CD4-positive, alpha-beta memory T cell (primary cell): ENCODE data around the gene IL26. TPM values are rescaled to one million over a fixed set of nuclear protein-coding genes. Genes with fewer than 3 reads are reported as not detected.

Experiments
- CTCF ChIA-PET: fragments of 350-600 bp; sonication (Branson Sonifier 250); formaldehyde crosslinking; loops from one replicate; lab custom pipeline; 2021; ENCODE audit warnings: inconsistent platforms; ENCODE audit not compliant: partially characterized antibody; lab: Charles Lee
- POLR2A ChIA-PET: fragments of 350-600 bp; sonication (Branson Sonifier 250); formaldehyde crosslinking; loops from one replicate; lab custom pipeline; 2021; ENCODE audit not compliant: partially characterized antibody; lab: Charles Lee
- DNase-seq, 5 donors: peaks; one replicate each; pipeline versions ENCODE4 v3.0.0 to v3.0.0-alpha.2; 2020 to 2022; ENCODE audit warnings: mixed read lengths in 1 of 5
- H3K27ac ChIP-seq: one replicate; pipeline ENCODE4 v1.7.0; 2013; ENCODE audit warnings: low read depth, low read length
- H3K27me3 ChIP-seq: 2 replicates; pipeline ENCODE4 v1.7.0; 2013; ENCODE audit warnings: mild to moderate bottlenecking, low read length, moderate library complexity; ENCODE audit not compliant: insufficient read depth
- H3K36me3 ChIP-seq: 2 replicates; pipeline ENCODE4 v1.7.0; 2013; ENCODE audit warnings: mild to moderate bottlenecking, low read length, moderate library complexity; ENCODE audit not compliant: insufficient read depth
- H3K4me1 ChIP-seq: 2 replicates; pipeline ENCODE4 v1.7.0; 2013; ENCODE audit warnings: mild to moderate bottlenecking, low read length, moderate library complexity; ENCODE audit not compliant: insufficient read depth
- H3K4me3 ChIP-seq, 2 donors: one replicate each; pipeline ENCODE4 v1.7.0; 2013; ENCODE audit warnings: low read length in 2 of 2, mild to moderate bottlenecking in 1 of 2
- H3K9me3 ChIP-seq, 2 donors: one replicate each; pipeline ENCODE4 v1.7.0; 2013; ENCODE audit warnings: low read length in 2 of 2, control low read depth in 1 of 2; ENCODE audit not compliant: control insufficient read depth in 1 of 2
- H3K27ac Mint-ChIP-seq, 7 donors: one replicate each; pipeline ENCODE4 v1.8.0; 2020 to 2021; ENCODE audit warnings: mixed read lengths in 7 of 7, mild to moderate bottlenecking in 6 of 7, inconsistent platforms in 3 of 7, moderate library complexity in 3 of 7
- H3K27me3 Mint-ChIP-seq, 2 donors: one replicate each; pipeline ENCODE4 v1.8.0; 2020 to 2021; ENCODE audit warnings: mixed read lengths in 2 of 2
- H3K36me3 Mint-ChIP-seq, 2 donors: one replicate each; pipeline ENCODE4 v1.8.0; 2020 to 2021; ENCODE audit warnings: mixed read lengths in 2 of 2, inconsistent platforms in 1 of 2, mild to moderate bottlenecking in 1 of 2
- H3K4me1 Mint-ChIP-seq, 4 donors: one replicate each; pipeline ENCODE4 v1.8.0; 2020 to 2021; ENCODE audit warnings: mixed read lengths in 4 of 4, mild to moderate bottlenecking in 1 of 4
- H3K4me3 Mint-ChIP-seq, 8 donors: one replicate each; pipeline ENCODE4 v1.8.0; 2020 to 2021; ENCODE audit warnings: mixed read lengths in 8 of 8, mild to moderate bottlenecking in 7 of 8, moderate library complexity in 6 of 8, inconsistent platforms in 3 of 8
- H3K9me3 Mint-ChIP-seq, 8 donors: one replicate each; pipeline ENCODE4 v1.8.0; 2020 to 2021; ENCODE audit warnings: mixed read lengths in 8 of 8, mild to moderate bottlenecking in 5 of 8, inconsistent platforms in 3 of 8, moderate library complexity in 1 of 8
- intact Hi-C: fragments of 100-400 bp; cut with micrococcal nuclease; formaldehyde crosslinking; loops from one replicate; pipeline ENCODE4 v1.15.1; 2023
- polyA plus RNA-seq, 2 donors: library from polyadenylated mRNA; unstranded; fragments of 300-500 nt; fragmentation: Illumina TruSeq; gene quantifications; one replicate each; pipeline ENCODE4 v1.2.3, GENCODE V29; 2021
- total RNA-seq, 2 experiments: library from RNA; stranded (reverse); gene quantifications; one replicate each; pipeline ENCODE4 v1.2.3, GENCODE V29; 2021

Gene IL26
- total and polyA plus RNA-seq, 4 experiments from 2014 or later: 0.30 TPM; not detected in 3

GRCh38 chr12:68240079-68240478 lies 14.5 kb upstream of the IL26 start:
- H3K27ac Mint-ChIP-seq: peak overlapping the region; percentile 74 to 96 (median 92)
- H3K4me3 Mint-ChIP-seq: peak overlapping the region in 5 of 8 donors; percentile 9 to 75 (median 53)
- POLR2A ChIA-PET: interaction anchor here (1.5 kb wide), 1 partner anchor 568 kb away, joined by 5 read pairs; the partner anchor contains the start of gene MDM2

DNA sequence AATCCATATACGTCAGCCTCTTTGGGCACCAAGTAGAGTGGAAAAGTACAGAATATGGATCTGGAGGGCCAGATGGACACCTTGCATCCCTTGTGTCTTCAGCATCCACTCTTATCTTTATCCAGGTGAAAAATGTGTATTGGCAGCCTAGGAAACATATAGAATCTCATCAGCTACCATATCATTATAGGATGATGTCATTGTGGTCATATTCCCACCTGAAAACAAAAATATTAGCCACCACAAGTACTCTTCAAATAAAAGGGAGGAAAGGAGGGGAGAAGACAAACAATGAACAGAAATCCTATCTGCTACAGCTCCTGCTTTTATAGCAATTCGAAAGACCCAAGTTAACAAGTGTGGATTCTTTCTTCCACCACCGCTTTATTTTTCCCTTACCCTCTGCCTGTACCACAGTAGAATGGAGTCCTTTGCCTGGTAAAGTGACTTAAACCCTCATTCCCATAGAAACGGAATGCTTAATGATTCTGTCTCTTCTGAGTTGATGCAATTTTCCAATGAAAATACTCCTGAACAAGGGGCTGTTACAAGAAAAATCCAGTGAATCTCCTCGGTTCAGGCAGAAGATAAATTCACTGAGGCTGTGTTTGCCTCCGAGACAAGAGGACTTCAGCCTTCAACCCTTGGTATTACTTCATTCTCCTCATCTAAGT lies 13.8 kb upstream of the IL26 start:
- Mint-ChIP-seq H3K27ac (peak overlapping the region; percentile 9 to 96 (median 89)), H3K4me3 (peak overlapping the region in 1 of 8 donors; percentile 53), H3K36me3 (peaks cover 0 to 3% of the 10 kb centered on the region in 2 donors), H3K9me3 (no peaks in the 10 kb centered on the region), H3K4me1 (peaks cover 32 to 51% (median 43%) of the 10 kb centered on the region in 4 donors), H3K27me3 (no peaks in the 10 kb centered on the region)
- H3K4me1 ChIP-seq: peaks cover 37% of the 10 kb centered on the region
- no peak overlapping the region for H3K27ac ChIP-seq
- ChIA-PET POLR2A (interaction anchor here (0.7 kb wide), 1 partner anchor 17 kb away, joined by 3 read pairs; no protein-coding TSS in a partner anchor), CTCF (interaction anchor here (0.9 to 2.6 kb wide), 3 partner anchors 16 to 126 kb away, joined by 3 to 20 read pairs (median 7); no protein-coding TSS in a partner anchor)
- DNase-seq: no peak
- H3K9me3 ChIP-seq: no peaks in the 10 kb centered on the region
- no peak overlapping the region for H3K4me3 ChIP-seq
- H3K36me3 ChIP-seq: no peaks in the 10 kb centered on the region
- intact Hi-C loops: no loop called here
- H3K27me3 ChIP-seq: no peaks in the 10 kb centered on the region

More at GRCh38 chr12:68240079-68240478, 14.5 kb upstream of the IL26 start:
- Histone ChIP-seq H3K4me1 (peaks cover 37% of the 10 kb centered on the region), H3K9me3 (no peaks in the 10 kb centered on the region), H3K27ac (no peak overlapping the region), H3K4me3 (no peak overlapping the region), H3K36me3 (no peaks in the 10 kb centered on the region), H3K27me3 (no peaks in the 10 kb centered on the region)
- intact Hi-C loops: no loop called here
- Mint-ChIP-seq H3K36me3 (peaks cover 0 to 3% of the 10 kb centered on the region in 2 donors), H3K27me3 (no peaks in the 10 kb centered on the region), H3K4me1 (peaks cover 29 to 50% (median 40%) of the 10 kb centered on the region in 4 donors), H3K9me3 (no peaks in the 10 kb centered on the region)
- CTCF ChIA-PET: interaction anchor here (2.6 kb wide), 1 partner anchor 17 kb away, joined by 20 read pairs; no protein-coding TSS in a partner anchor
- no peak for DNase-seq

DNA sequence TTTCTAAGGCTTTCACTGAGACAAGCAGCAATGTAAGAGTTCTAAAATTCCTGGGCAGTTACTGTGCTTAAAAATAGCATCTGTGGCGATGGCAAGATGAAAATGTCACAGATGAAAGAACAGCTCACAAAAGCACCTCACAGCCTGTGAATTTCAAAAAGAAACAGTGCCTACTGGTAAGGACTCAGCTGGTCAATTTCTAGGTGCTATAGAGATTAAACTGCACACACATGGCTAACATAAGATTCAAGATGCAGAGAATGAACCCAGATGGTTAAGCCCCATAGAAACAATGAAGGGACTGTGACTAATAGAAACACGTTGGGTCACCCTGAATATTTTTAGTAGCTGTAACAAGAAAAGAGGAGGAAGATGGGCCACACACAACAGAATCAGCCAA lies 12.0 kb upstream of the IL26 start:
- H3K27me3 Mint-ChIP-seq: no peaks in the 10 kb centered on the region
- intact Hi-C loops: loop anchor here (2.0 kb wide), 1 partner anchor 15 kb away; no protein-coding TSS in a partner anchor
- H3K36me3 ChIP-seq: no peaks in the 10 kb centered on the region
- peak overlapping the region in 3 of 8 donors; percentile 8 to 93 (median 11) for H3K4me3 Mint-ChIP-seq
- H3K4me1 Mint-ChIP-seq: peaks cover 35 to 57% (median 47%) of the 10 kb centered on the region in 4 donors
- H3K27ac Mint-ChIP-seq: peak overlapping the region in 4 of 7 donors; percentile 93 to 99 (median 96)
- ChIA-PET POLR2A (interaction anchor here (1.0 to 2.6 kb wide), 4 partner anchors 12 to 55 kb away, joined by 3 to 10 read pairs (median 4); partner anchors contain the start of gene IL26), CTCF (interaction anchor here (1.5 to 2.6 kb wide), 2 partner anchors 11 to 15 kb away, joined by 8 to 27 read pairs; no protein-coding TSS in a partner anchor)
- no peaks in the 10 kb centered on the region for H3K9me3 ChIP-seq
- peaks cover 0 to 3% of the 10 kb centered on the region in 2 donors for H3K36me3 Mint-ChIP-seq
- H3K9me3 Mint-ChIP-seq: no peaks in the 10 kb centered on the region
- no peak overlapping the region for H3K27ac ChIP-seq
- no peak for DNase-seq
- no peaks in the 10 kb centered on the region for H3K27me3 ChIP-seq
- no peak overlapping the region for H3K4me3 ChIP-seq
- peaks cover 37% of the 10 kb centered on the region for H3K4me1 ChIP-seq

DNA sequence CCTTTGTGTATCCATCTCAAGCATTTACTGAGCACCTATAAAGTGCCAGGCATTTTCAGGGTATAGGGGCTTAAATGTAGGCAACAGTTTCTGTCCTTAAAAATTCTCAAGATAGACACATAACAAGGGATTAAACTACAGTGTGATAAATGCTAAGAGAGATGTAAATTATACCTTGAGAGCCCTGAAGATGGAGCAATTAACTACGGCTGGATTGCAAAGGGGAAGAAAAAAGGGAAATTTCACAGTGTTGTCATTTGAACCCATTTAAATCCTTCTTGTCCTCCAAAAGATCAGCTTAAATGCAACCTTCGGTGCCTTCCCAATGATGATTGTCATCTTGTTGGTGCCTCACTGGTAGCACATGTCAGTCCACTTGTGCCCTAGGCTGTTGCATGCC lies 11.5 kb upstream of the IL26 start:
- no peaks in the 10 kb centered on the region for H3K9me3 ChIP-seq
- Mint-ChIP-seq H3K27ac (peak overlapping the region in 6 of 7 donors; percentile 55 to 99 (median 96)), H3K4me1 (peaks cover 35 to 57% (median 47%) of the 10 kb centered on the region in 4 donors), H3K36me3 (peaks cover 0 to 3% of the 10 kb centered on the region in 2 donors), H3K4me3 (peak overlapping the region; percentile 86 to 95 (median 94)), H3K9me3 (no peaks in the 10 kb centered on the region), H3K27me3 (no peaks in the 10 kb centered on the region)
- POLR2A ChIA-PET: interaction anchor here (0.9 to 2.6 kb wide), 8 partner anchors 11 to 95 kb away, joined by 3 to 10 read pairs (median 5); partner anchors contain the start of genes IL26 and MDM1
- DNase-seq: no peak
- peaks cover 37% of the 10 kb centered on the region for H3K4me1 ChIP-seq
- no peaks in the 10 kb centered on the region for H3K36me3 ChIP-seq
- no peaks in the 10 kb centered on the region for H3K27me3 ChIP-seq
- peak overlapping the region; percentile 57 for H3K27ac ChIP-seq
- intact Hi-C loops: loop anchor here (2.0 kb wide), 1 partner anchor 14 kb away; no protein-coding TSS in a partner anchor
- CTCF ChIA-PET: interaction anchor here (1.2 to 2.6 kb wide), 6 partner anchors 12 to 196 kb away, joined by 3 to 27 read pairs (median 6); no protein-coding TSS in a partner anchor
- H3K4me3 ChIP-seq: peak overlapping the region; percentile 38 to 45

GRCh38 chr12:68236421-68237059 lies 10.9 kb upstream of the IL26 start:
- H3K9me3 Mint-ChIP-seq: no peaks in the 10 kb centered on the region
- Histone ChIP-seq H3K4me1 (peaks cover 33% of the 10 kb centered on the region), H3K27me3 (no peaks in the 10 kb centered on the region), H3K36me3 (no peaks in the 10 kb centered on the region), H3K27ac (peak overlapping the region; percentile 57), H3K9me3 (no peaks in the 10 kb centered on the region), H3K4me3 (peak overlapping the region; percentile 38 to 45)
- H3K4me1 Mint-ChIP-seq: peaks cover 35 to 57% (median 47%) of the 10 kb centered on the region in 4 donors
- DNase-seq: peak; percentile 50 to 70 (median 61)
- intact Hi-C loops: loop anchor here (2.0 kb wide), 1 partner anchor 14 kb away; no protein-coding TSS in a partner anchor
- peak overlapping the region; percentile 86 to 95 (median 94) for H3K4me3 Mint-ChIP-seq
- ChIA-PET CTCF (interaction anchor here (1.0 to 2.6 kb wide), 7 partner anchors 11 to 196 kb away, joined by 3 to 27 read pairs (median 4); partner anchors contain the start of gene IL26), POLR2A (interaction anchor here (0.8 to 2.6 kb wide), 8 partner anchors 11 to 302 kb away, joined by 3 to 10 read pairs (median 5); partner anchors contain the start of genes IL26 and MDM1)
- H3K36me3 Mint-ChIP-seq: peaks cover 0 to 3% of the 10 kb centered on the region in 2 donors
- no peaks in the 10 kb centered on the region for H3K27me3 Mint-ChIP-seq
- H3K27ac Mint-ChIP-seq: peak overlapping the region; percentile 55 to 99 (median 97)

DNA sequence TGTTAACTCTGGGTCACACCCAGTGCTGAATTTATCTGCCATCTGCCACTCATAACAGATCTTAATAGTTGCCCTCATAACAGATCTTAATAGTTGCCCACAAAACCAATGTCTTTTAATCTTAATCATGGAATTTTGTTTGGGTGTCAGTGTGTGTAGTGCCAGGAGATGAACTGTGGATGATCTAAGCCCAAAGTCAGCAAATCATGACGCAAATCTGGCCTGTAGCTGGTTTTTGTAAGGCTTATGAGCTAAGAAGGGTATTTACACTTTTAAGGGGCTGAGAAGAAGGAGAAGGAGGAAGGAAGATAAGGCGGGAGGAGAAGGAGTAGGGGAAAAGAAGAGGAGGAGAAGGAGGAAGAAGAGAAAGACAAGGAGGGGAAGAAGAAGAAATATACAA lies 10.0 kb upstream of the IL26 start:
- Histone ChIP-seq H3K27ac (no peak overlapping the region), H3K4me3 (no peak overlapping the region), H3K4me1 (peaks cover 23% of the 10 kb centered on the region), H3K36me3 (no peaks in the 10 kb centered on the region), H3K27me3 (no peaks in the 10 kb centered on the region), H3K9me3 (no peaks in the 10 kb centered on the region)
- Mint-ChIP-seq H3K4me3 (peak overlapping the region in 6 of 8 donors; percentile 91 to 95 (median 94)), H3K9me3 (no peaks in the 10 kb centered on the region), H3K36me3 (peaks cover 0 to 3% of the 10 kb centered on the region in 2 donors), H3K4me1 (peaks cover 28 to 48% (median 39%) of the 10 kb centered on the region in 4 donors), H3K27me3 (no peaks in the 10 kb centered on the region), H3K27ac (peak overlapping the region in 6 of 7 donors; percentile 2 to 97 (median 70))
- ChIA-PET CTCF (interaction anchor here (1.0 to 2.6 kb wide), 4 partner anchors 10 to 82 kb away, joined by 4 to 27 read pairs (median 6); partner anchors contain the start of gene IL26), POLR2A (interaction anchor here (1.2 to 2.6 kb wide), 4 partner anchors 10 to 96 kb away, joined by 5 to 10 read pairs (median 6); partner anchors contain the start of genes IL26 and MDM1)
- intact Hi-C loops: no loop called here
- no peak for DNase-seq
